Measurements from ENCODE around the gene ATG2B.

The ATG2B gene

GRCh38 chr14:96231526-96232130 lies 131.5 kb downstream of the ATG2B start:
- no peak for DNase-seq (ENCODE audit: extremely low read depth in 1 of 2, low read depth in 1 of 2)

- DNase-seq (ENCODE audit: extremely low read depth in 1 of 2, low read depth in 1 of 2), result no peak
Observed at GRCh38 chr14:96231056-96231455, 132.1 kb downstream of the ATG2B start.

DNA sequence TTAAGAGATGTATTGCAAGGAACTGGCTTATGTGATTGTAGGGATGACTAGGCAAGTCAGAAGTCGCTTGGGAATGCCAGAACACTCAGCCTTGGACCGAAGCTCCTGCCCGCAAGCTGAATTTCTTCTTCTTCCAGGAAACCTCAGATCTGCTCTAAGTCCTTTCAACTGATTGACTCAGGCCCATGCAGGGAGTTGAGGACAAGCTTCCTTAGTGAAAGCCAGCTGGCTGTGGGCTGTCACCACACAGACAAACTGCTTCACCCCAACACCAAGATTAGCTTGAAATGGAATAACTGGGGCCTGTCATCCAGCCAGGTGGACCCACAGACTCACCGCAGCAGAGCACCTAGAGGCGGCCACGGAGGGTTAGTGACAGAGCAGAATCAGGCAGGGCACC lies 133.8 kb downstream of the ATG2B start:
- DNase-seq (ENCODE audit: extremely low read depth in 1 of 2, low read depth in 1 of 2), result no peak
